Activated T-cell treated with anti-CD3 and anti-CD28 coated beads for 1 hour (primary cell): ENCODE data around the gene PRKAR1B.

Experiments used
- DNase-seq: peaks from one replicate; pipeline ENCODE4 v3.0.0-alpha.2; 2020; ENCODE audit warnings: low read depth

PRKAR1B gene

GRCh38 chr7:572416-573268 lies 154.4 kb downstream of the PRKAR1B start:
- no peak for DNase-seq

GRCh38 chr7:571718-572415 lies 155.2 kb downstream of the PRKAR1B start:
- no peak for DNase-seq

- DNase-seq, result no peak
Measured at GRCh38 chr7:571096-571717, 155.9 kb downstream of the PRKAR1B start.

- no peak for DNase-seq
Measured at GRCh38 chr7:570801-571070, 156.3 kb downstream of the PRKAR1B start.

GRCh38 chr7:569996-570800 lies 156.9 kb downstream of the PRKAR1B start:
- no peak for DNase-seq

GRCh38 chr7:569071-569855 lies 157.8 kb downstream of the PRKAR1B start:
- DNase-seq, result no peak

- no peak for DNase-seq
Measured at GRCh38 chr7:568031-568951, 158.8 kb downstream of the PRKAR1B start.

GRCh38 chr7:567305-567883 lies 159.7 kb downstream of the PRKAR1B start:
- no peak for DNase-seq

GRCh38 chr7:566100-566499 lies 161.0 kb downstream of the PRKAR1B start:
- no peak for DNase-seq

- DNase-seq, result no peak
Measured at GRCh38 chr7:564176-564865, 162.8 kb downstream of the PRKAR1B start.

- DNase-seq, result no peak
Measured at GRCh38 chr7:563629-564170, 163.4 kb downstream of the PRKAR1B start.

GRCh38 chr7:562789-563628 lies 164.1 kb downstream of the PRKAR1B start:
- no peak for DNase-seq

GRCh38 chr7:562374-562675 lies 164.8 kb downstream of the PRKAR1B start:
- no peak for DNase-seq

- no peak for DNase-seq
Measured at GRCh38 chr7:561631-562373, 165.3 kb downstream of the PRKAR1B start.

- no peak for DNase-seq
Measured at GRCh38 chr7:560966-561630, 166.0 kb downstream of the PRKAR1B start.

GRCh38 chr7:559396-559705 lies 167.7 kb downstream of the PRKAR1B start:
- DNase-seq, result no peak

- DNase-seq, result no peak
Measured at GRCh38 chr7:557558-557881, 169.6 kb downstream of the PRKAR1B start.
